T-helper 2 cell treated with Interferon-gamma antibody and Interleukin-4, amounts not matched to agents 5 μg/mL and 100 μg/mL, for 36 hours (primary cell): ENCODE data around the gene LSS.
"Not testable (repeated sequence)": the region's sequence is repeated elsewhere in the genome, so short reads cannot be mapped to it uniquely, and the experiment has no call there.

Experiments used
- DNase-seq: peaks from one replicate; pipeline ENCODE4 v3.0.0; 2021; ENCODE audit warnings: low spot score
- H3K27ac Mint-ChIP-seq: one replicate; pipeline ENCODE4 v1.8.0; 2021; ENCODE audit warnings: mild to moderate bottlenecking, mixed read lengths
- H3K27me3 Mint-ChIP-seq: one replicate; pipeline ENCODE4 v1.8.0; 2021; ENCODE audit warnings: low read depth, mixed read lengths
- H3K36me3 Mint-ChIP-seq: one replicate; pipeline ENCODE4 v1.8.0; 2021; ENCODE audit warnings: low read depth, mixed read lengths
- H3K4me1 Mint-ChIP-seq: one replicate; pipeline ENCODE4 v1.8.0; 2021; ENCODE audit warnings: low read depth, mixed read lengths
- H3K4me3 Mint-ChIP-seq: one replicate; pipeline ENCODE4 v1.8.0; 2022; ENCODE audit warnings: mild to moderate bottlenecking, moderate library complexity, mixed read lengths
- H3K9me3 Mint-ChIP-seq: one replicate; pipeline ENCODE4 v1.8.0; 2021; ENCODE audit warnings: mixed read lengths

LSS gene

DNA sequence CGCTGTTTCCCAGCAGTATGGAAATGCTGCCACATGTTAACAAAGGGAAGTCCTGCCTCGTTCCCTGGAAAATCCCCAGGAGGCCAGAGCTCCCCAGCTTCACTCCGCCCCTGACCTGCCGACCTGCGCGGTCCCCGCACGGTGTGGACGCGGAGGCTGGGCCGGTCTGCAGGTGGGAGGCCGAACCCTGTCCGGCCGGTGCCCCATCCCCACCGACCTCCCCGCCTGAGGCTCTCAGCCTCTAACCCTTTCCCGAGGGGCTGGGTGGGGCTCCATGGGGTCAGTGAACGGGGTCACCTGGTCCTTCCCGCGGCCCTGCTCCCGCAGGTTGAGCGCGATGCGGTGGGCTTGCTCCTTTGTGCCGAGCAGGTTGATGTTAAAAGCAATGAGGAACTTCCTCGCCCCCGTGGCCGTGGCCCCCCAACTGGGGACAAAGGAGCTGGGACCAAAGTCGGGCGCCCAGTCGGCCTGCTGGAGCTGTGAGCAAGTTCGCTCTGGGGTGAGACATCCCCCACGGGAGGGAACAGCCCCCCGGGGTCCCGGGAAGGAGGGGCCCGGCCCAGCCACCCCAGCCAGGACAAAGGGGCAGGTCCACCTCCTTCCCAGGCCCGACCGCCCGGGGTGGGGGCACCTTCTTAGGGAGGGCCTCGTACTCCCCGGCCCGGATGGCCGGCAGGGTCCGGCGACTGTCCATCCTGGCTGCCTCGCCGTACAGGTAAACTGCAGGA, 77.1 kb downstream of the LSS start:
- DNase-seq = no peak
- Mint-ChIP-seq H3K27me3 (no peaks in the 10 kb centered on the region), H3K4me1 (no peaks in the 10 kb centered on the region), H3K9me3 (no peaks in the 10 kb centered on the region), H3K27ac (no peak overlapping the region), H3K36me3 (no peaks in the 10 kb centered on the region), H3K4me3 (no peak overlapping the region)

DNA sequence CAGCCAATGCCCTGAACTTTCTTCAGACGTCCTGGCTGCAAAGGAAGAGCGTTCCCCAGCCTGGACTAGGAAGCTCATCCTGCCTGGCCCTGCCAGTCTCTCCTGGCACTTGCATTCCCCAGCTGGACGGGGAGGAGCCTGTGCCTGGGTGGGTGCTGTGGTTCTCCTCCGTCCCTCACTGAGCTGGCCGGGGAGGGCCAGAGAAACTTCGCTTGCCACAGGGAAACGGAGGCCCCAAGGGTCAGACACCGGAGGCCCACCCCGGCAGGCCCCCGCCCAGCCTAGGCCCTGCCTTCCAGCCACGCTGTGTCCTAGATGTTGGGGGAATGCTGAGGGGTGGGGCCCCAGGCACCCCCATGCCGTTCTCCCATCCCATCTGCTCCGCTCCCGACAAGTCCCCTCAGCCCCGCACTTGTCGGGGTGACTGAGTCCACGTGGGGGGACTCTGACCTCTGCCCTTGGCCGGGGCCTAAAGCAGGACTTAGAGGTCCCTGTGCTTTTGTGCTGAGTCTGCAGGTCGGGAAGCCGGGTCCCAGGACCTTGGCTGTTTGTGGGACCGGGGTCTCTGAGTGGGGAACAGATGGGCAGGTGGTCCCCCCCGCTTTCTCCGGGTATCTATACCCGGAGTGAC, 78.0 kb downstream of the LSS start:
- H3K9me3 Mint-ChIP-seq = no peaks in the 10 kb centered on the region
- H3K27me3 Mint-ChIP-seq = no peaks in the 10 kb centered on the region
- no peaks in the 10 kb centered on the region for H3K4me1 Mint-ChIP-seq
- H3K36me3 Mint-ChIP-seq = no peaks in the 10 kb centered on the region
- no peak for DNase-seq
- no peak overlapping the region for H3K27ac Mint-ChIP-seq
- H3K4me3 Mint-ChIP-seq = no peak overlapping the region

DNA sequence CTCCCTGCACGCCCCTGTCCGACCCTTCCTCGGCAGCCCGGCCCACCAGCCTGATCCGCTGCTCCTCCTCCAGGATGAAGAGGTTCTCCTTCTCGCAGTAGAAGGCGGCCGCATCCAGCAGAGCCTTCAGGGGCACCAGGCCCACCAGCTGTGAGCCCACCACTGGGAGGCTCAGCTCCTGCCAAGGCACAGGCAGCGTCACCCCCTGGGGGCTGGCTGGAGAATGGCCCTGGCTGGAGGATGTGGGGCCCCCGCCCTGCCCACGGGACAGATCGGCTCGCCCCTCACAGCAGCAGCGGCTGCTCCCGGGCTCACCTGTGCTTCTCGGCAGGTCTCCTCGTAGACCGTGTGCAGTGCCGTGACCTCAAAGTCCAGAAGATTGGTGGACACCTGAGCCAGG, 78.5 kb downstream of the LSS start:
- Mint-ChIP-seq H3K27me3 (no peaks in the 10 kb centered on the region), H3K4me1 (no peaks in the 10 kb centered on the region), H3K27ac (no peak overlapping the region), H3K4me3 (no peak overlapping the region), H3K36me3 (no peaks in the 10 kb centered on the region), H3K9me3 (no peaks in the 10 kb centered on the region)
- no peak for DNase-seq

DNA sequence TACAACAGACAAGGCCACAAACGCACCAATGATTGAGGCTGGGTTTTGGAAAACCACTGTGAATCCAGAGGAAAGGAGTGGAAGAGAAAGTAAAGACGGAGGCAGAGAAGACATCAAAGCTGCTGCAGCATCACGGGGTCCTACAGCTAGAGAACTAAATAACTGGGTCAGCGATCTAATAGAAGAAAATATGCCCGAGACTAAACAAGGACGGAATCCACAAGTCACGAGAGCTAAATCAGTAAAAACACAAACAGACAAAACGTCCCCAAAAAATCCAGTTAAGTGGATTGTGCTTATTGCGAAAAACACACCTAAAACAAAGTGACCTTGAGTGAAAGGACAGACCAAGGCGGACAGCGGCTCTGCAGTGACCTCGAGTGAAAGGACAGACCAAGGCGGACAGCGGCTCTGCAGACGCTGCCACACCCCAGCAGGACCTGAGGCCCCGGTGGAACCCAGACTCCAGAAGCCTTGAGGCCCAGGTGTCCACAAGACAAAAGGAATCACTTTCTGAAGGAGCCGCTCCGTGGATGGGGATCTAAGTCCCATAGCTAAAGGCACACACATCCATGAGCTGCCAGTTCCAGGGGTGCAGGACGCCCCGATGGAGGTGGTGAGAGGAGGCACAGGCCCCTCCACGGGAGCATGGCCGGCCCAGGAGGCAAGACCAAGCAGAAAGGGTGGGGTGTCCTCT, 79.2 kb downstream of the LSS start:
- H3K27me3 Mint-ChIP-seq = no peaks in the 10 kb centered on the region
- no peak for DNase-seq

DNA sequence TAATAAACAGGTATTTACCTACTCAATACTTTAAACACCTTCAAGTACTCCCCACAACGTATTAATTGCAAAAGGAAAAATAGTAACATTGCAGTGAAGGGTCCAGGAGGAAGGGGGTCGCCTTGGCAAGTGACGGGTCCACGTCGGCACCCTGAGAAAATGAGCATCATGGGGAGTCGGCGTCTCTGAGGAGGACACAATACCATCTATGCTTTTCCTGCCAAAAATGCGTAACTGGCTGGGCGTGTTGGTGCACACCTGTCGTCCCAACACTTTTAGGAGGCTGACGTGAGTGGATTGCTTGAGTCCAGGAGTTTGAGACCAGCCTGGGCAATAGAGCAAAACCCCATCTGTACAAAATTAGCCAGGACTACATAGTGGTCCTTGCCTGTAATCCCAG, 80.5 kb downstream of the LSS start:
- no peak overlapping the region for H3K27ac Mint-ChIP-seq
- DNase-seq = no peak
- no peaks in the 10 kb centered on the region for H3K9me3 Mint-ChIP-seq
- H3K4me1 Mint-ChIP-seq = peaks cover 11% of the 10 kb centered on the region
- no peak overlapping the region for H3K4me3 Mint-ChIP-seq
- no peaks in the 10 kb centered on the region for H3K36me3 Mint-ChIP-seq
- H3K27me3 Mint-ChIP-seq = no peaks in the 10 kb centered on the region

More for the DNA sequence above, 79.2 kb downstream of the LSS start:
- H3K4me1 Mint-ChIP-seq = peaks cover 4% of the 10 kb centered on the region
- no peak overlapping the region for H3K4me3 Mint-ChIP-seq
- no peak overlapping the region for H3K27ac Mint-ChIP-seq
- no peaks in the 10 kb centered on the region for H3K9me3 Mint-ChIP-seq
- H3K36me3 Mint-ChIP-seq = no peaks in the 10 kb centered on the region

DNA sequence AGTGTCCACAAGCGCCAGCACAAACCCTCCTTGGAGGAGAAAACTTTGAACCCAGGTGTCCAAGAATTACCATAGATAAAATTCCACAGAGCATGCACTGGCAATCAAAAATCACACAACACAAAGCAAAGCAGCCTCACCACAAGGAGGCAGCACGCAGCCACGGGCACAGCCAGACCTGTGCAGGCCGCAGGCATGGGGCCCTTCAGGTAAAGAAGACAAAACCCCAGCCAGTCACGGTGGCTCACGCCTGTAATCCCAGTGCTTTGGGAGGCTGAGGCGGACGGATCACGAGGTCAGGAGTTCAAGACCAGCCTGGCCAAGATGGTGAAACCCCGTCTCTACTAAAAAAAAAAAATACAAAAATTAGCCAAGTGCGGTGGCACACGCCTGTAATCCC, 81.1 kb downstream of the LSS start:
- not testable (repeated sequence) for H3K36me3 Mint-ChIP-seq, H3K27me3 Mint-ChIP-seq, H3K4me3 Mint-ChIP-seq, H3K27ac Mint-ChIP-seq, H3K9me3 Mint-ChIP-seq
- DNase-seq = peak; percentile 29
- H3K4me1 Mint-ChIP-seq = peaks cover 11% of the 10 kb centered on the region

DNA sequence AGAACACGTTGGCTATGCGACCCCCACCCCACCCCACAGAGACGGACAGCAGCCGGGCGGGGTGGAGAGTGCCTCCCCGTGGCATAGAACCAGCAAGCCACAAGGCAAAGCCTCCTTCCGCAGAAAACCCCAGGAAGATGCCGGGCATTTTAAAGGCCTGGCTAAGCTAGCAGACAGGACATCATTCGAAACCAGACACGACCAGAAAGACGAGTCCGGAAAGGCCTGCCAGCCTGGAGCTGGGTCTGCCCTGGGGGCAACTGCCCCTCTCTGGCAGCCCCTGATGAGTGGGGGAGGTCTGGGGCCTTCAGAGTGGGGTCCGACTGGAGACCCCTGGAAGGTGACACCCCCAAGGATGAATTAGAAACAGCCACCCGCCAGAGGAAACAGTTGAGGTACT, 81.7 kb downstream of the LSS start:
- Mint-ChIP-seq H3K27me3 (no peaks in the 10 kb centered on the region), H3K4me3 (no peak overlapping the region), H3K9me3 (no peaks in the 10 kb centered on the region), H3K36me3 (no peaks in the 10 kb centered on the region), H3K4me1 (peaks cover 11% of the 10 kb centered on the region), H3K27ac (peak overlapping the region; percentile 9)
- no peak for DNase-seq

DNA sequence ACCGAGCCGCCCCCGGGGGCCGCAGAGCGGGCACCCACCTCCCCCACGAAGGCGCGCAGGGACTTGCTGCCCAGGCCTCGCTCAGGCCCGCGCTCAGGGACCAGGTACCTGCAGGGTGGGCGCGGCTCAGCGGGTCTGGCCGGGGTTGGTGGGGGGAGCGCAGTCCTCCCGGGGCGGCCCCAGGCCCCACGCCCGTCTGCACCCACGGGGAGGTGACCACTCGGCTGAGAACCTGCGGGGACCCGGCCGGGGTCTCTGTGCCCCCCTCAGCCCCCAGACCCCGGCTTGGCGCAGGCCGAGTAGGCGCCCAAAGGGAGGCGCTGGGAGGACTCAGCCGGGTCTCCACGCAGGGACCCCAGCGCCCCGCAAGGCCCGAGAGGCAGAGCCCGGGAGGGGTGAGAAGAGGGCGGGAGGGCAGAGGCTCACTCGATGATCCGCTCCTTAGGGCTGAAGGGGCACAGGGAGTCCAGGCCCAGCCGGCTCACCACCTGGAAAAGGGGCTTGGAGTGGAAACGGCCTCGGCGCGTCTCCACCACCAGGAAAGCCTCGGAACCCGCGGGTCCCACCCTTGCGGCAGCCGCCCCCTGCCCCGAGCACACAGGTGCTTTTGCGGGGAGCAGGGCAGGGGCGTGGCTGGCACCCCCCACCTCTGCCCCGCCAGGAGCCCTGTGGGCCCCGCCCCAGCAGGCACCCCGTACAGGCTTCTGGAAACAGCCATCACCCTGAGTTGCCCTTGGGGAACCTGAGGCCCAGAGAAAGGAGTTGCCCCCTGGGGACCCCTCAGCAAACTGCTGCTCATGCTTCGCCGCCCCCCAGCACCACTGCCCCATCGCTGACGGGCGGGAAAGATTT, 82.5 kb downstream of the LSS start:
- DNase-seq = no peak
- Mint-ChIP-seq H3K4me1 (peaks cover 11% of the 10 kb centered on the region), H3K27ac (peak overlapping the region; percentile 9), H3K36me3 (no peaks in the 10 kb centered on the region), H3K4me3 (no peak overlapping the region), H3K27me3 (no peaks in the 10 kb centered on the region), H3K9me3 (no peaks in the 10 kb centered on the region)

DNA sequence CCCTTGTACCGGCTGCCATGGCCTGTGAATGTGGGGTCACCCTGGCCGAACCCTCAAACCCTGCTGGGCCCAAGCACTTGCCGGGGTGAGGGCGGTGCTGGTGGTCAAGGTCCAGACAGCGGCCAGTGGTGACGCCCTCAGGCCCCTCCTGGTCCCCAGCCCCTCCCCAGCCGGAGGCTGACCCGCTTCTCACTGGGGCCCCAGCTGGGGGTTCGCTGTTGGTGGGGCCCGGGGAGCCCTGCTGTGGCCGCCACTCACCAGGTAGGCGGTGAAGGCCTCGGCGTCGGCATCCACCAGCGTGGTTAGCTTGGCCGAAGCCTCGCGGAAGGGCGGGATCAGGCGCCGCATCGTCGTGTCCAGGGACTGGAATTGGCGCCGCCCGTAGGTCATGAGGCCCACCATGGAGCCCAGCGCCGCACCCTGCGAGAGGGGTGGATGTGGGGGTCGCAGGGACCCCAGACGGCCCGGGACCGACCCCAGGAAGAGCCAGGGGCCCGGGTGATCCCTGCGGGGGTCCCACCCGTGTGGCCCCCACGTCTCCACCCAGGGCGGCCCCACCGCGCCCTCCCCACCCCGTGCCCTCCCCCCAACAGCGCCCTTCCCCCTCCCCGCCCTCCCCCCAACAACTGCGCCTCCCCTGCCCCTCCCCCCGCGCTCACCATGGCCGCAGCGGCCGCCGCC, 83.3 kb downstream of the LSS start:
- DNase-seq = no peak
- Mint-ChIP-seq H3K4me1 (peaks cover 11% of the 10 kb centered on the region), H3K27ac (no peak overlapping the region), H3K4me3 (no peak overlapping the region), H3K9me3 (no peaks in the 10 kb centered on the region), H3K27me3 (no peaks in the 10 kb centered on the region), H3K36me3 (no peaks in the 10 kb centered on the region)

DNA sequence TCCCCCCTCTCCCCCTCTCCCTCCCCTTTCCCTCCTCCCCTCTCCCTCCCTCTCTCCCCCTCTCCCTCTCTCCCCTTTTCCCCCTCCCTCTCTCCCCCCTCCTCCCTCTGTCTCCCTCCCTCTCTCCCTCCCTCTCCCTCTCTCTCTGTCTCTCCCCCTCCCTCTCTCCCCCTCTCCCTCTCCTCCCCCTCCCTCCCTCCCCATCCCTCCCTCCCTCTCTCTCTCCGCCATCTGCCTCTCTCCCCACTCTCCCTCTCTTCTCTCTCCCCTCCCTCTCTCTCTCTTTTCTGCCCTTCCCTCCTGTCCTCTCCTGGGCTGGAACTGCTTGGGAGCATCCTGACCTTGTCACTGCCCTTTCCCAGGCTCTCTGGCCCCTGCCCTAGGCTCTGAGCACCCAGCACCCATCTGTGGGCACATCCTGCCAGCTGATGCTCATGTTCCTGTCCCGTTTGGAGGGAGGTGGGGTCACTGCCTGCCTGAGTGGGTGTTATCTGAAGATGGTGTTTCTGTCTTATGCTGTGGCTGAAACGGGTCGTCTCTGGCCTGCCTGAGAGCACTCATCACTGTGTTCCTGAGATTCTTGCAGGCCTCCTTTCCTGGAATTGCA, 84.0 kb downstream of the LSS start:
- H3K4me1 Mint-ChIP-seq = peaks cover 11% of the 10 kb centered on the region
- H3K27me3 Mint-ChIP-seq = no peaks in the 10 kb centered on the region
- peak overlapping the region; percentile 91 for H3K27ac Mint-ChIP-seq
- H3K36me3 Mint-ChIP-seq = no peaks in the 10 kb centered on the region
- H3K4me3 Mint-ChIP-seq = peak overlapping the region; percentile 59
- peak; percentile 17 for DNase-seq
- H3K9me3 Mint-ChIP-seq = no peaks in the 10 kb centered on the region

DNA sequence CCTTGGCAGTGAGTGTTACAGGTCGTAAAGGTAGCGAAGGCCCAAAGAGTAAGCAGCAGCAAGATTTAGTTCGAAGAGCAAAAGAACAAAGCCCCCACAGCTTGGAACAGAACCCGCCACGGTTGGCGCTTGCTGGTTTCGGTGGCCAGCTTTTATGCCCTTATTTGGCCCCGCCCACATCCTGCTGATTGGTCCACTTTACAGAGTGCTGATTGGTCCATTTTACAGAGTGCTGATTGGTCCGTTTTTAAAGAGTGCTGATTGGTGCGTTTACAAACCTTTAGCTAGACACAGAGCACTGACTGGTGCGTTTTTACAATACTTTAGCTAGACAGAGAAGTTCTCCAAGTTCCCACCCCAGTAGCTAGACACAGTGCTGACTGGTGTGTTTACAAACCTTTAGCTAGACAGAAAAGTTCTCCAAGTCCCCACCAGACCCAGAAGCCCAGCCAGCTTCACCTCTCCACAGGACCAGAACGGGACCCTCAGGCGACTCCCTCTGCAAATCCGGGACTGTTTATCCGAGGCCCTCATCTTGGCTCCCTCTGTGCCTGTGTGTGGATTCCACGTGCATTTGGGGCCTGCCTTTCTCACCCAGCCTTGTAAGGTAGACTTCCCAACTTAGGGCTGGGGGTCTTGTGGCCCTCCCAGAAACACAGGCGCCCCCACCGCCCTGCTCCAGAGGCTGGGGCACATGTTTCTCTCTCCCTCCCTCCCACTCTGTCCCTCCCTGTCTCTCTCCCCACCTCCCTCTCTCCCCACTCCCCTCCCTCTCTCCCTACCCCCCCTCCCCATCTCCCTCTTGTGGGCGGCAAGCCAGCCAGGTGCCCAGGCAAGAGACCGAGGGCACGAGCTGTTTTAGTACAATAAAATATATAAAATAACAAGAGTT, 85.7 kb downstream of the LSS start:
- Mint-ChIP-seq H3K9me3 (no peaks in the 10 kb centered on the region), H3K27me3 (no peaks in the 10 kb centered on the region), H3K27ac (no peak overlapping the region), H3K4me3 (no peak overlapping the region), H3K4me1 (peaks cover 11% of the 10 kb centered on the region), H3K36me3 (no peaks in the 10 kb centered on the region)
- no peak for DNase-seq

DNA sequence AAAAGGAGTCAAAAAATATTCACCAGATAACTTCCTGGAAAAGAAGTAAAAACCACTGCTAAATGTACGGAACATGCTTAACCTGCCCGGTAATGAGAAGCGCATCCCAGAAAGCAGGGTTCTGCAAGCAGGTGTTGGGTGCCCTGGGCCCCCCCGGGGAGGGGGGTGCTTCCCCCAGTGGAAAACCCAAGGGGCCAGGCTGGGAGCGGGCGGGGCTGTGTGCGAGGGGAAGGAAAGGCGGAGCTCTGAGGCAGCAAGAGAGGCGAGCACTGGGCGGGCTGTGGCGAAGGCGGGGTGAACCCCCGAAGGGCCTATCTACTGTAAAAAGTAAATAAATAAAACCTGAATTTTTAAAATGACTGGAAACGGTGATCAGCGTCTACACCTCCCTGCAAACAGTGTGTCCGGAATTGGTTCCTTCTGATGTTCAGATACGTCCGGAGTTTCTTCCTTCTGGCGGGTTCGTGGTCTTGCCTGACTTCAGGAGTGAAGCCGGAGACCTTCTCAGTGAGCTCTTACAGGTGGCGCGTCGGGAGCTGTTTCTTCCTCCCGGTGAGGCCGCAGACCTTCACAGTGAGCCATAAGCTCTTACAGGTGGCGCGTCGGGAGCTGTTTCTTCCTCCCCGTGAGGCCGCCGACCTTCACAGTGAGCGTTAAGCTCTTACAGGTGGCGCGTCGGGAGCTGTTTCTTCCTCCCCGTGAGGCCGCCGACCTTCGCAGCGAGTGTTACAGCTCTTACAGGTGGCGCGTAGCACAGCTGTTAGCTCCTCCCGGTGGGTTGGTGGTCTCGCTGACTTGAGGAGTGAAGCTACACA, 86.6 kb downstream of the LSS start:
- no peaks in the 10 kb centered on the region for H3K36me3 Mint-ChIP-seq
- peaks cover 11% of the 10 kb centered on the region for H3K4me1 Mint-ChIP-seq
- no peaks in the 10 kb centered on the region for H3K27me3 Mint-ChIP-seq
- H3K4me3 Mint-ChIP-seq = no peak overlapping the region
- no peaks in the 10 kb centered on the region for H3K9me3 Mint-ChIP-seq
- H3K27ac Mint-ChIP-seq = no peak overlapping the region
- no peak for DNase-seq
